ENCODE results near the gene ASL.
"Not testable (repeated sequence)": the region's sequence is repeated elsewhere in the genome, so short reads cannot be mapped to it uniquely, and the experiment has no call there.

Gene ASL

DNA sequence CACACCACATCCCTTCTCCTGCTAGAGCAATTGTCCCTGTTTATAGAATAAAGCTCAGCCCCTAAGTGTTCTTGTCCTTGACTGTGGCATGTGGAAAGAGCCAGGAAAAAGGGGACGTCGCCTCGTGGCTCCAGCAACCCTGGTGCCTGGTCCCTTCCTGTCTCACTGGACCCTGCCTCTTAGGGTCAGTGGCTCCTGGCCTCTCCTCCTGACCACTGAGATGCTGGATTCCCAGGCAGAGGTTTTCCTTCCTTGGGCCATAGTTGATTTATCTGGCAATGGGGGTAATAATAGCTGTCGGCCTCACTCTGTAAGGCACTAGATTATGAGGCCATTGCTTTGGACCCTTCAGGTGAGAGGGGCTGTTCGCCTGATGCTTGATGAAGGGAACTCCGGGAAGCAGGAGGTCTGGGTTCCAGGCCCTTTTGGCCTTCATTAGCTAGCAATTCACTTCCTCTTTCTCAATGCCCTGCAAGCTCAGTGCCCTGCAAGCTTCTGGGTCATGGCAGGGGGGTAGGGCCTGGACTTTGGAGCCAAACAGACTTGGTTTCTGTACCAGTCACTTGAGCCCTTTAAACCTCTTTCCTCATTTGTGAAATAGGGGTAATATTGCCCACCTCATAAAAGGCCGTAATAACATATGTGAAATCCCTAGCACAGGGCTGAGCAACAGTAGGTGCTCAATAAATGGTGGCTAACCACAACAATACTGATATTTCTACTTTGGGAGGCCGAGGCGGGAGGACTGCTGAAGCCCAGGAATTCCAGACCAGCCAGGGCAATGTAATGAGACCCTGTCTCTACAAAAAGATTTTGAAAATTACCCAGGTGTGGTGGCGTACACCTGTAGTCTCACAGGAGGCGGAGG lies 1.1 kb downstream of the ASL start:
- no peak for DNase-seq (ENCODE audit: low read depth)

DNA sequence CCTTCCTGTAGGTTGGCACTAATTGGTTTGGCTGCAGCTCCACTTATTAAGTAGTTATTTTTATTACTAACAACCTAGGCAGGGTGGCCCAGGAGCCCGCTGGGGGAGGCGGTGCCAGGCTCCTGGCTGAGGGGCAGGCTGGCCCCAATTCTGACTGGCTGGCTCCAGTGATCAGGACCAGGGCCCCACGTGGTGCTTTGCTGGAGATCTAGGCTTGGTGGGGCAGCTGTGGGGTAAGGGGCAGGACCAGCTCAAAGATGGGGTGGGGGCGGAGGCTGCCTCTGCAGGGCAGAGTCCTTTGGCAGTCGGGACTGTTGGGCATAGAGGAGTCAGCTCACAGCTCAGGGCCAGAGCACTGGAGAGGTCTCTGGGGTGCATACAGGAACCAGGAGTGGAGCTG lies 2.4 kb downstream of the ASL start:
- DNase-seq (ENCODE audit: low read depth), result no peak

DNA sequence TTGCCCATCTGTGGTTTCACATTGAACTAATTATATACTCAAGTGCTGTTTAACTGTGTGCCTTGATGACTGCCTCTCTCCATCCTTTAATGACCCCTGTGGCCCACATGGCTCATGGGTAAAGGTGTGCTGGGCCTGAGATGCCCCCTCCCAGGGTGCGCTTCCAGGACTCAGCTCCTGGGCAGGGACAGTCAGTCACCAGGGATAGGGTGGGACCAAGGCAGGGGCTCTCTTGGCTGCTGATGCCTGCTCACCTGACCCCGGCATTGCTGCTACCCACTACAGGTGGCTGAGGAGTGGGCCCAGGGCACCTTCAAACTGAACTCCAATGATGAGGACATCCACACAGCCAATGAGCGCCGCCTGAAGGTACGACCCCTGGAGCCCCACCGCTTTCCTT lies 6.5 kb downstream of the ASL start:
- DNase-seq (ENCODE audit: low read depth), result no peak

DNA sequence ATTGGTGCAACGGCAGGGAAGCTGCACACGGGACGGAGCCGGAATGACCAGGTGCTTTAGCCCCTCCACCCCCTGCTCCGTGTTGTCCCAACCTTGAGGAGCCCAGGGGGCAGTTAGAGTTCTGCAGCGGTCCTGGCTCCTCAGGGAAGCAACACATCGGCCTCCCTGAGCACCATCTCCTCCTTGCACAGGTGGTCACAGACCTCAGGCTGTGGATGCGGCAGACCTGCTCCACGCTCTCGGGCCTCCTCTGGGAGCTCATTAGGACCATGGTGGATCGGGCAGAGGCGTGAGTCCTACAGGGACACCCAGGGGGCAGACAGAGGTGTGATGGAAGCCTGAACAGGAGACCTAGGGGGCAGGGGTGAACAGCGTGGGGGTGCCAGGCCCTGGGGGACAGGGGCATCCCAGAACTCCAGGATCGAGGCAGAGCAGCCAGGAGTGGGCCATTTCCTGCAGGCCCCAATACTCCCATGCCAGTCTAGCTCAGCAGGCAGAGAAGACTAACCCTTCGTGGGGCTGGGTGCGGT lies 7.3 kb downstream of the ASL start:
- DNase-seq (ENCODE audit: low read depth), result no peak

DNA sequence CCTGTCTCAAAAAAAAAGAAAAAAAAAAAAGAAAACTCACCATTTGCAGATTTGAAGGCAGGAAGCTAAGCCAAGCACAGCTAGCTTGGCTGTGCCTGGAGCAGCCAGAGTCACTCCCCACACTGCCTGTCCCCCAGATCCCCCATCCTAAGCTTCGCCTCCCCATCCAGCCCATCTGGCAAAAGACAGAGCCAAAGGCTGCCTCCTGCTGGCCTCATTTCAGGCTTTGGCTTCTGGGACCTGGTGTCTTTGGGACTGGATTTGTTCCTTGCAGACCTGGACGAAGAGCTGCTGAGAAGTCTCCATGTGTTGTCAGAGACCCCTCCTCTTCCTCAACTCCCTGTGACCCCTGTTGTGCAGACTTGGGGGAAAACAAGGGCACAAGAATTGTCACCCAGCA lies 8.1 kb downstream of the ASL start:
- no peak for DNase-seq (ENCODE audit: low read depth)

DNA sequence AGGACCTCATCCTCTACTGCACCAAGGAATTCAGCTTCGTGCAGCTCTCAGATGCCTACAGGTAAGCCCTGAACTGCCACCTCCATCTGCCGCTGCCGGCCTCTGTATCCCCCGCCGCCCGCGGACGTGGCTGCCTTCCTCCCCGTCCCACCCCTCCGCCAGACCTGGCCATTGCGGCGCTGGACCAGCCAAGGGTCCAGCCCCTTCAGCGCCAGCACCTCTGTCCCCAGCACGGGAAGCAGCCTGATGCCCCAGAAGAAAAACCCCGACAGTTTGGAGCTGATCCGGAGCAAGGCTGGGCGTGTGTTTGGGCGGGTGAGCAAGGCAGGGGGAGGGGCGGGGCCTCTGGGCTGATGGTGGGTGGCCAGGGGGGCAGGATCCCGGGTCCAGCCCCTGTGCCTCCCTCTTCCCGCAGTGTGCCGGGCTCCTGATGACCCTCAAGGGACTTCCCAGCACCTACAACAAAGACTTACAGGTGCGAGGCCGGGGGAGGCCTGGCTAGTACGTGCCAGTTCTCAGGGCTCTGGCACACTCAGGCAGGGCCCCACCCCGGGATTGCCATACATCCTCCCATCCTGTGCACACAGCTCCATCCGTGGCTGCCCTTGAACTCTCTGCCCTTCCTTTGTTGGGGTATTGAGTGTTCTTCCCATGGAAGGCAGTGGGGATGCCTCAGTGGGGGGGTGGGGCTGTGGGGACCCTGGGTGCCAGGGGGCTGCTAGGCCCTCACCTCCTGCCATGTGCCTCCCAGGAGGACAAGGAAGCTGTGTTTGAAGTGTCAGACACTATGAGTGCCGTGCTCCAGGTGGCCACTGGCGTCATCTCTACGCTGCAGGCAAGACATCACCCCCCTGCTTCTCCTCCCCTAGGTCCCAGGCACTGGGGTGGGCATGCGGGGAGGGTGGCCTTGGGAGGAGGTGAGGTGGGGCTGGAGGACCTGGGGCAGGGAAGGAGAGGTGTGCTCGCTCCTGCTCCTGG lies 13.5 kb downstream of the ASL start:
- DNase-seq (ENCODE audit: low read depth), result no peak

DNA sequence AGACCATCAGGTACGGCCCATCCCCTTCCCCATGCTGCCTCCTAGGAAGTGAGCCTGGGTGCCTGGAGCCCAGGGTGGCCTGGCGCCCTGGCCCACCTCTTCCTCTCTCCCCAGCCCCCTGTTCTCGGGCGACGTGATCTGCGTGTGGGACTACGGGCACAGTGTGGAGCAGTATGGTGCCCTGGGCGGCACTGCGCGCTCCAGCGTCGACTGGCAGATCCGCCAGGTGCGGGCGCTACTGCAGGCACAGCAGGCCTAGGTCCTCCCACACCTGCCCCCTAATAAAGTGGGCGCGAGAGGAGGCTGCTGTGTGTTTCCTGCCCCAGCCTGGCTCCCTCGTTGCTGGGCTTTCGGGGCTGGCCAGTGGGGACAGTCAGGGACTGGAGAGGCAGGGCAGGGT lies 17.0 kb downstream of the ASL start:
- DNase-seq (ENCODE audit: low read depth), result no peak

DNA sequence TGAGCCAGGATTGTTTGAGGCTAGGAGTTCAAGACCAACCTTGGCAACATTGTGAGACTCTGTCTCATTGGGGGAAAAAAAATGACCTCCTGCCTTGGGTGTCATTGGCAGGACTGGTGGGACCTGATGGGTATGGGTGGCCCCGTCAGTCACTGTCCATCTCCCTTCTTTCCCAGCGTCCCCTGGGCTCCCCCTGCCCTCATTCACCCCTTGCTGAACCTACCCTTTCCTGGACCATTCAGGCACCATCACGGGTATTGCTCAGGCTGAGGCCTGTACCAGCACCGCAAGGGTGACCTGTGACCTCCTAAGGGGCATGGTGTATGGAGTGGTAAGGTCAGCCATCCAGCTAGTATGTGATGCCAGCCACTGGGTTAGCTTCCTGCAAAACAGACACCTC lies 19.4 kb downstream of the ASL start:
- DNase-seq (ENCODE audit: low read depth), result no peak

DNA sequence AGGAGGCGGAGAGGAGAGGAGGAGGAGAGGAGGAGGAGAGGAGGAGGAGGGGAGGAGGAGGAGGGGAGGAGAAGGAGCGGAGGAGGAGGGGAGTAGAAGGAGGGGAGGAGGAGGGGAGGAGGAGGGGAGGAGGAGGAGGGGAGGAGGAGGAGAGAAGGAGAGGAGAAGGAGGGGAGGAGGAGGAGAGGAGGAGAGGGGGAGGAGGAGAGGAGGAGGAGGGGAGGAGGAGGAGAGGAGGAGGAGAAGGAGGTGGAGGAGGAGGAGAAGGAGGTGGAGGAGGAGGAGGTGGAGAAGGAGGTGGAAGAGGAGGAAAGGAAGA lies 23.6 kb downstream of the ASL start:
- DNase-seq (ENCODE audit: low read depth), result no peak

DNA sequence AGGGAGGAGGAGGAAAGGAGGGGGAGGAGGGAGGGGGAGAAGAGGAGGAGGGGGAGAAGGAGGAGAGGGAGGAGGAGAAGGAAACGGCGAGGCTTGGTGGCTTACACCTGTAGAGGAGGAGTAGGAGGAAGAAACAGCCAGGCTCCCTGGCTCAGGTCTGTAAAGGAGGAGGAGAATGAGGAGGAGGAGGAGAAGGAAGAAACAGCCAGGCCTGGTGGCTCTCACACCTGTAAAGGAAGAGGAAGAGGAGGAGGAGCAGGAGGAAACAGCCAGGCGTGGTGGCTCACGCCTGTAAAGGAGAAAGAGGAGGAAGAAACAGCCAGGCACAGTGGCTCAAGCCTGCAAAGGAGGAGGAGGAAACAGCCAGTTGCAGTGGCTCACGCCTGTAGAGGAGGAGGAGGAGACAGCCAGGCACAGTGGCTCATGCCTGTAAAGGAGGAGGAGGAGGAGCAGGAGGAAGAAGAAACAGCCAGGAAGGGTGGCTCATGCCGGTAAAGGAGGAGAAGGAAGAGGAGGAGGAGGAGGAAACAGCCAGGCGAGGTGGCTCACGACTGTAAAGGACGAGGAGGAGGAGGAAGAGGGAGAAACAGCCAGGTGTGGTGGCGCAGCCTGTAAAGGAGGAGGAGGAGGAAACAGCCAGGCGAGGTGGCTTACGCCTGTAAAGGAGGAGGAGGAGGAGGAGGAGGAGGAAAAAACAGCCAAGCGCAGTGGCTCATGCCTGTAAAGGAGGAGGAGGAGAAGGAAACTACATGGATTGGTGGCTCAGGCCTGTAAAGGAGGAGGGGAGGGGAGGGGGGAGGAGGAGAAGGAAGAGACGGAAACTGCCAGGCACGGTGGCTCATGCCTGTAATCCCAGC lies 24.2 kb downstream of the ASL start:
- DNase-seq (ENCODE audit: low read depth), result no peak

DNA sequence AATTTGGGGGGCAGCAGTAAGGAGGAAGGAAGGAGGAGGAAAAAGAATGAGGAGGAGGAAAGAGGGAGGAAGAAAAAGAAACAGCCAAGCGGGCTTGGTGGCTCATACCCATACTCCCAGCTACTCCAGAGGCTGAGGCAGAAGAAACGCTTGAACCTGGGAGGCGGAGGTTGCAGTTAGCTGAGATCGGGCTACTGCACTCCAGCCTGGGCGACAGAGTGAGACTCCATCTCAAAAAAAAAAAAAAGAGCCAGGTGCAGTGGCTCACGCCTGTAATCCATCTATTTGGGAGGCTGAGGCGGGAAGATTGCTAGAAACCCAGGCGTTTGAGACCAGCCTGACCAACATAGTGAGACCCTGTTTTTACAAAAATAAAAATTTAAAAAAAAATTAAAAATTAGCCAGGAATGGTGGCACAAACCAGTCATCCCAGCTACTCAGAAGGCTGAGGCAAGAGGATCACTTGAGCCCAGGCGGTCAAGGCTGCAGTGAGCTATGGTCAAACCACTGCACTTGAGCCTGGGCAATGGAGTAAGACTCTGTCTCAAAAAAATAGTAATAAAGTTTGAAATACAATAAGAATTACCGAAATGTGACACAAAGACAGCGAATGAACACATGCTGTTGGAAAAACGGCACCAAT lies 24.9 kb downstream of the ASL start:
- DNase-seq (ENCODE audit: low read depth), result no peak

DNA sequence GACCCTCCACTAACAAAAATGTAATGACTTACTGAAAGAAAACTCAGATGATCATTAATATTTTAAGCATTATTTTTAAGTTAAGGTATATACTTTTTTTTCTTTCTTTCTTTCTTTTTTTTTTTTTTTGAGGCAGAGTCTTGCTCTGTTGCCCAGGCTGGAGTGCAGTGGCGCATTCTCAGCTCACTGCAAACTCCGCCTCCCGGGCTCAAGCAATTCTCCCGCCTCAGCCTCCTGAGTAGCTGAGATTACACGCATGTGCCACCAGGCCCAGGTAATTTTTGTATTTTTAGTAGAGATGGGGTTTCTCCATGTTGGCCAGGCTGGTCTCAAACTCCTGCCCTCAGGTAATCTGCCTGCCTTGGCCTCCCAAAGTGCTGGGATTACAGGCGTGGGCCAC lies 26.5 kb downstream of the ASL start:
- not testable (repeated sequence) for DNase-seq (ENCODE audit: low read depth)

DNA sequence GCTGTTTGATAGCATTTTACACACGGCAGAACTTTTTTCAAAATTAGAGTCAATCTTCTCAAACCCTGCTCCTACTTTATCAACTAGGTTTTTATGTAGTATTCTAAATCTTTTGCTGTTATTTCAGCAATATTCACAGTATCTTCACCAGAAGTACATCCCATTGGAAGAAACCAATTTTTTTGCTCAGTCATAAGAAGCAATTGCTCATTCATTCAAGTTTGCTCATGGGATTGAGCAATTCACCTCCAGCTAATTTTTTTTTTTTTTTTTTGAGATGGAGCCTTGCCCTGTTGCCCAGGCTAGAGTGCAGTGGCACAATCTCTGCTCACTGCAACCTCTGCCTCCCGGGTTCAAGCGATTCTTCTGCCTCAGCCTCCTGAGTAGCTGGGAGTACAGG lies 28.4 kb downstream of the ASL start:
- DNase-seq (ENCODE audit: low read depth), result not testable (repeated sequence)

DNA sequence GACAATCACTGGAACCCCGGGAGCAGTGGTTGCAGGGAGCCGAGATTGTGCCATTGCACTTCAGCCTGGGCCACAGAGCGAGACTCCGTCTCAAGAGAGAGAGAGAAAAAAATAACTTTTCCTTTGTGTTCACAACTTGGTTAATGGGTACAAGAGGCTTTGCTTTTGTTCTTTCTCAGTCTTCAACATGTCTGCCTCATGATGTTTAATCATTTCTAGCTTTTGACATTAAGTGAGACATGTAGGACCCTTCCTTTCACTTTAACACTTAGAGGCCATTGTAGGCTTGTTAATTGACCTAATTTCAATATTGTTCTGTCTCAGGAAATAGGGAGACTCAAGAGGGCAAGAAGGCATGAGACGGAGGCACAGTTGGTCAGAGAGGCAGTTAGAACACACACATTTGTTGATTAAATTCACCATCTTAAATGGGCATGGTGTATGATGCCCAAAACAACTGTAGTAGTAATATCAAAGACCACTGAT lies 29.7 kb downstream of the ASL start:
- no peak for DNase-seq (ENCODE audit: low read depth)

DNA sequence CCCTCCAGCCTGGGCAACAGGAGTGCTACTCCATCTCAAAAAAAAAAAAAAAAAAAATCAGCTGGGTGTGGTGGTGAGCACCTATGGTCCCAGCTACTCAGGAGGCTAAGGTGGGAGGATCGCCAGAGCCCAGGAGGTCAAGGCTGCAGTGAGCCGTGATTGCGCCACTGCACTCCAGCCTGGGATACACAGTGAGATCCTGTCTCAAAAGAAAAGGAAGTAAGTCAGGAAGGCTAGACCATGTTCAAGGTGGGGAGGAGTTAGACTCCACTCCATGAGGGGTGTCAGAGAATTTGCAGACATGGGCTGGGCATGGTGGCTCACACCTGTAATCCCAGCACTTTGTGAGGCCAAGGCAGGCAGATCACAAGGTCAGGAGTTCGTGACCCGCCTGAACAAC lies 32.8 kb downstream of the ASL start:
- not testable (repeated sequence) for DNase-seq (ENCODE audit: low read depth)

DNA sequence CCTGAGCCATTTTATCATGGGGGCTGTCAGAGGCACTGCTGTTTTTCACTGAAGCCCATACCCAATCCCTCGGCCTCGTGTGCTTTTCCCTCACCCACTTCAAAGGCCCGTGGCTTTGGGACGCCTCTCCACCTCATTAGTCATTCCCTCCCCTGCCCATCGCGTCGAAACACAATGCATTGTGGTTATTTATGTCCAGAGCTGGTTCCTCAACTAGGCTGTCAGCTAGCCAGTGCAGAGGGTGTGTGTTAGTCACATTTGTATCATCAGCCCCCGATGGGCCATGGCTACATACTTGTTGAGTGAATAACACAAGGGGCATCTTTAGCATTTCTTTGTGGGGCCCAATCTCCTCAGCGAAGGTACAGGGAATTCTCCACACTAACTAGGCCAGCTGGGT lies 35.2 kb downstream of the ASL start:
- no peak for DNase-seq (ENCODE audit: low read depth)

DNA sequence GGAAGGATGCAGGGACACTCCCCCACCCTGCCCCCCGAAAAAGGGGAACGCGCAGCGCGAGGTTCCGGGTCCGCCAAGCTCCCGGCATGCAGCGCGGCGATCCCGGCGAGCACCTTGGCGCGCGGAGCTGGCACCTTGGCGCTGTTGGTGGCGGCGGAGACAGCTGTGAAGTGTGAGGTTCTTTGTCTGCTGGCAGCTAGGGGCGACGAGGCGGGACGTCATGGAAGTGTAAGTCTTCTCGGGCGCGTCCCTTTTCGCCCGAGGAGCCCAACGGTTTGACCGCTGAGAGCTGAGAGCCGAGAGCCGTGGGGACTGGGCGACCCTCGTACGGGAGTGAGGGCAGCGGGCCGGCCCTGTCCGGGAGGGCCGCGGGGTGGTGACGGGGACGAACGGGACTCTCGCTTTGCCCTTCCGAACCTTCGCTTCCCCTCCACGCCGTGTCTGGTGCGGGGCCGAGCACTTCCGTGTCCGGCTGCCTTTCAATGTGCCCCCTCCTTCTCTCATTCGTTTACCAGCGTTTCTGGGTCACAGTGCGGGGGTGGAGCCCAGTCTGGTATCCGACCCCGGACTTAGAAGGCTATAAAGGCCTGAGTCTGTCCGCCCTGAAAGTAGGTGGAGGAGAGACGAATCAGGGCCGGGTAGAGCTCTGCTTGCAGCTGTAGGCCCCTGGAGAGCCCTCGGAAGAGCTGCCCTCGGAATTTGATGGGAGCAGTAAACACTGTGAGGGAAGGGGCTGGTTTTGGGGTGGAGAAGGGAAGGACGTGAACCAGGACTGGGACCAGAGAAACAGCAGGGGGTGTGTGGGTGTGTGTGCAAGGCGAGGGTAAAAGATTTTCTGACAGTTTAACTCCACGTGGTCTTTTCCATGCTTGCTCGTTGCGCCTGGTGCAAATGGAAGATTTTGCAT lies 39.4 kb downstream of the ASL start, which contains the start of gene CRCP:
TSS of gene CRCP (plus strand) at position 105 of the 907 bp plus-strand sequence. CDS start at position 221, 116 bp downstream.
- peak; percentile 73 for DNase-seq (ENCODE audit: low read depth)

DNA sequence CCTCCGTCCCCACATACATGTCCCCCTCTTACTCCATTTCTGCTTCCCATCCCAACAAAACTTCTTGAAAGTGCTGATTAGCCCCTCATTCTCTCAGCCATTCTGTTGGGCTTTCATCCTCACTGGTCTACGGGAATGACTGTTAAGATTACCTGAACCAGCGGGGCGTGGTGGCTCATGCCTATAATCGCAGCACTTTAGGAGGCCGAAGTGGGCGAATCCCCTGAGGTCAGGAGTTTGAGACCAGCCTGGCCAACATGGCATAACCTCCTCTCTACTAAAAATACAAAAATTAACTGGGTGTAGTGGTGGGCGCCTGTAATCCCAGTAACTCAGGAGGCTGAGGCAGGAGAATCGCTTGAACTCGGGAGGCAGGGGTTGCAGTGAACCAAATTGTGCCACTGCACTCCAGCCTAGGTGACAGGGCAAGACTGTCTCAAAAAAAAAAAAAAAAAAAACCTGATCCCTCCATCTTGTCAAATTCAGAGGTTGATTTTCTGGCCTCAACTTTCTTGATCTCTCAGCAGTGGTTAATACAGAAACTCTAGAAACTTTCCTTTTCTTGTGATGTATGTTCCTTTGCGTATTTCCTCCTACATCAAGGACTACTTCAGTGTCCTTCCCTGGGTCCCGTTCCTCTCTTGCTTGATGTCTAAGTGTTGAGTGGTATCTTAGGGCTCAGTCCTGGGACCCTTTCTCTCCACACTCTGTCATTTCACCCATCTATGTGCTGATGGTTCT lies 41.2 kb downstream of the ASL start:
- DNase-seq (ENCODE audit: low read depth), result not testable (repeated sequence)

DNA sequence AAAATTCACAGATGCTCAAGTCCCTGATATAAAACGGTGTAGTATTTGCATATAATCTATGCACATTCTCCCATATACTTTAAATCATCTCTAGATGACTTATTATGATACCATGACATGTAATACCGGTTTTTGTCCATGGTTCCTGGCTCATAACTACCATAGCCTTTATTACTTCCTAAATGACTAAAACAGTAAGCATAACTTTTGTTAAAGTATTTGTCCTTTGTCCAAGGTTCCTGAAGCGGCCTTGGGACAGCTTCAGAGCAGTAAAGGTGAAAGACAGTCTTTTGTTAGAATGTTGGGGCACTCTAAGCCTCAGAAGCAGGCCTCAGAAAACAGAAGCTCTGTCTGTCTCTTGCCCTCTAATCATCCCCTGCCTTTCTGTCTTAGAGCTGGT lies 43.0 kb downstream of the ASL start:
- no peak for DNase-seq (ENCODE audit: low read depth)

Data from activated T-cell treated with anti-CD3 and anti-CD28 coated beads for 1 hour (primary cell).